ENCODE measurements around the gene PPP6R2.

- no peak for TF ChIP-seq REST (IDR thresholded peaks at IDR 0.05; ENCODE audit: low read depth)
- TF ChIP-seq FOXM1 (IDR thresholded peaks at IDR 0.05; ENCODE audit: borderline replicate concordance, low read depth), result no peak
Measured at GRCh38 chr22:50443801-50444625, 100.9 kb downstream of the PPP6R2 start.
